Hepatocyte (in vitro differentiated cells): ENCODE data around the gene UVRAG. TPM values are rescaled to one million over a fixed set of nuclear protein-coding genes. Genes with fewer than 3 reads are reported as not detected.

Source experiments
- DNase-seq: peaks from one replicate; pipeline ENCODE4 v3.0.0-alpha.2; 2016; ENCODE audit warnings: low spot score
- H2AFZ ChIP-seq: fragments of 200-600 bp; sonication (generic); 2 replicates; pipeline ENCODE4 v1.6.0; 2016; ENCODE audit warnings: antibody characterized with exemption, mild to moderate bottlenecking
- H3K27ac ChIP-seq: fragments of 200-600 bp; sonication (generic); 2 replicates; pipeline ENCODE4 v1.5.1; 2016; ENCODE audit warnings: mild to moderate bottlenecking
- H3K27me3 ChIP-seq: fragments of 200-600 bp; sonication (generic); 2 replicates; pipeline ENCODE4 v1.6.1; 2016
- H3K36me3 ChIP-seq: fragments of 200-600 bp; sonication (generic); replicated peaks from 2 replicates; pipeline ENCODE4 v1.5.1; 2016; ENCODE audit warnings: low read depth; ENCODE audit not compliant: insufficient read depth
- H3K4me1 ChIP-seq: fragments of 200-600 bp; sonication (generic); 2 replicates; pipeline ENCODE4 v1.5.1; 2016; ENCODE audit warnings: mild to moderate bottlenecking, moderate library complexity; ENCODE audit not compliant: insufficient read depth
- H3K4me2 ChIP-seq: fragments of 200-600 bp; sonication (generic); 2 replicates; pipeline ENCODE4 v1.6.0; 2016
- H3K4me3 ChIP-seq: fragments of 200-600 bp; sonication (generic); 2 replicates; pipeline ENCODE4 v1.5.1; 2016; ENCODE audit warnings: mild to moderate bottlenecking
- H3K79me2 ChIP-seq: fragments of 200-600 bp; sonication (generic); 2 replicates; pipeline ENCODE4 v1.6.0; 2017; ENCODE audit warnings: mild to moderate bottlenecking
- H3K9me2 ChIP-seq: fragments of 200-600 bp; sonication (generic); replicated peaks from 2 replicates; pipeline ENCODE4 v1.6.0; 2017; ENCODE audit warnings: mild to moderate bottlenecking; ENCODE audit not compliant: insufficient read depth
- H3K9me3 ChIP-seq: fragments of 200-600 bp; sonication (generic); 2 replicates; pipeline ENCODE4 v1.5.1; 2016; ENCODE audit warnings: low read depth, mild to moderate bottlenecking
- H4K20me1 ChIP-seq: fragments of 200-600 bp; sonication (generic); 2 replicates; pipeline ENCODE4 v1.6.0; 2016; ENCODE audit warnings: mild to moderate bottlenecking; ENCODE audit not compliant: insufficient read depth, poor library complexity, severe bottlenecking
- CTCF ChIP-seq: fragments of 200-600 bp; sonication (generic); IDR thresholded peaks from 2 replicates; pipeline ENCODE4 v1.5.1; 2016; ENCODE audit warnings: antibody characterized with exemption, mild to moderate bottlenecking; ENCODE audit not compliant: poor library complexity
- EZH2 ChIP-seq: fragments of 200-600 bp; sonication (generic); IDR thresholded peaks from 2 replicates; pipeline ENCODE4 v1.6.1; 2016; ENCODE audit warnings: antibody characterized with exemption, mild to moderate bottlenecking, borderline replicate concordance
- EZH2phosphoT487 ChIP-seq: fragments of 200-600 bp; sonication (generic); IDR thresholded peaks from one replicate; pipeline ENCODE4 v1.6.1; 2018; ENCODE audit warnings: antibody characterized with exemption, mild to moderate bottlenecking, low read depth, moderate library complexity; ENCODE audit not compliant: unreplicated experiment, severe bottlenecking
- WGBS: methylation state at CpG from one replicate; pipeline ENCODE4 v1.1.6; 2016; ENCODE audit warnings: low lambda C conversion rate; ENCODE audit errors: missing lambda C conversion rate; 5-methylcytosine and 5-hydroxymethylcytosine counted together
- polyA plus RNA-seq: library from polyadenylated mRNA; unstranded; fragments of >200 nt; fragmentation: Nextera tagmentation; extraction: Ambion mirVana; gene quantifications from 2 replicates; pipeline ENCODE4 v1.2.1, GENCODE V29; 2016
- total RNA-seq: library from RNA; depleted of rRNA; stranded (reverse); fragments of >200 nt; gene quantifications from 2 replicates; pipeline ENCODE4 v1.2.3, GENCODE V29; 2014

UVRAG gene
- total and polyA plus RNA-seq, 2 experiments from 2014 or later: 15.3 to 36.5 TPM

GRCh38 chr11:75924966-75925784 lies 110.2 kb downstream of the UVRAG start:
- H3K27ac ChIP-seq: peak overlapping the region; percentile 68
- H2AFZ ChIP-seq: no peak overlapping the region
- H4K20me1 ChIP-seq: no peaks in the 10 kb centered on the region
- no peaks in the 10 kb centered on the region for H3K27me3 ChIP-seq
- H3K4me2 ChIP-seq: peak overlapping the region; percentile 10
- WGBS: 59% methylated on average over 6 of the region's 6 CpGs
- H3K4me3 ChIP-seq: no peak overlapping the region
- no peak for TF ChIP-seq CTCF
- no peak for TF ChIP-seq EZH2phosphoT487
- TF ChIP-seq EZH2: no peak
- DNase-seq: no peak
- H3K4me1 ChIP-seq: peaks cover 19% of the 10 kb centered on the region
- peaks cover 10% of the 10 kb centered on the region for H3K79me2 ChIP-seq
- no peaks in the 10 kb centered on the region for H3K36me3 ChIP-seq
- H3K9me3 ChIP-seq: no peaks in the 10 kb centered on the region
- H3K9me2 ChIP-seq: no peaks in the 10 kb centered on the region

GRCh38 chr11:75925785-75926164 lies 110.8 kb downstream of the UVRAG start:
- 91% methylated on average over 1 of the region's 1 CpG for WGBS
- H3K9me2 ChIP-seq: no peaks in the 10 kb centered on the region
- no peak for TF ChIP-seq EZH2phosphoT487
- no peak for TF ChIP-seq EZH2
- no peak for TF ChIP-seq CTCF
- no peak overlapping the region for H2AFZ ChIP-seq
- peaks cover 10% of the 10 kb centered on the region for H3K79me2 ChIP-seq
- H3K4me3 ChIP-seq: no peak overlapping the region
- H3K36me3 ChIP-seq: no peaks in the 10 kb centered on the region
- H3K4me2 ChIP-seq: peak overlapping the region; percentile 10
- no peaks in the 10 kb centered on the region for H3K27me3 ChIP-seq
- H3K4me1 ChIP-seq: peaks cover 19% of the 10 kb centered on the region
- no peaks in the 10 kb centered on the region for H4K20me1 ChIP-seq
- peak overlapping the region; percentile 68 for H3K27ac ChIP-seq
- no peak for DNase-seq
- no peaks in the 10 kb centered on the region for H3K9me3 ChIP-seq

GRCh38 chr11:75929706-75930105 lies 114.7 kb downstream of the UVRAG start:
- Histone ChIP-seq H3K4me3 (no peak overlapping the region), H3K4me2 (no peak overlapping the region), H3K79me2 (peaks cover 8% of the 10 kb centered on the region), H3K9me3 (peaks cover 7% of the 10 kb centered on the region), H3K27me3 (no peaks in the 10 kb centered on the region), H2AFZ (no peak overlapping the region), H4K20me1 (no peaks in the 10 kb centered on the region), H3K9me2 (no peaks in the 10 kb centered on the region), H3K4me1 (peaks cover 17% of the 10 kb centered on the region), H3K27ac (no peak overlapping the region), H3K36me3 (no peaks in the 10 kb centered on the region)
- TF ChIP-seq EZH2phosphoT487 (no peak), CTCF (no peak), EZH2 (no peak)
- WGBS: 88% methylated on average over 4 of the region's 4 CpGs
- DNase-seq: no peak
